Jurkat, Clone E6-1 (cell line): Measurements from ENCODE around the gene PAXIP1.

Experiments
- DNase-seq: peaks from one replicate; pipeline ENCODE4 v3.0.0-alpha.2; 2011; ENCODE audit warnings: low read depth, low spot score
- H3K4me3 ChIP-seq: 2 replicates; pipeline ENCODE4 v1.5.1; 2011; ENCODE audit warnings: mild to moderate bottlenecking, low read length, control low read depth, moderate library complexity

The PAXIP1 gene

DNA sequence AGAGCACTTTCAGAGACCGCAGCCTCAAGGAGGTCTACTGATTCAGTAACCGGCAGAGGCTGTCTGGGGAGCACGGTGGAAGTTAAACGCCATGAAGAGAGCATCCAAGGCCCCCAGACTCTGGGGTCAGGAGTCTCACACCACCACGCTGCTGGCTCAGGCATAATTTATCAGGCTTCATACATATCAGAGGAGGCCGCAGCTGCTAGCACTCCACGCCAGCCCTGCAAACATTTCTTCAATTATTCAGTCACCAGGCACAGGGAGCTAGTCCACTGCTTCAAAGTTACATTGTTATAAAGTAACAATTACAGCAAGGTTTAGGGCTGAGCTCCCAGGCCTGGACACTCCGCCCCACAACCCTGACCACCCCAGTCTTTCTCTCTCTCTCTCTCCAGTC, 97.8 kb downstream of the PAXIP1 start:
- no peak overlapping the region for H3K4me3 ChIP-seq
- no peak for DNase-seq

DNA sequence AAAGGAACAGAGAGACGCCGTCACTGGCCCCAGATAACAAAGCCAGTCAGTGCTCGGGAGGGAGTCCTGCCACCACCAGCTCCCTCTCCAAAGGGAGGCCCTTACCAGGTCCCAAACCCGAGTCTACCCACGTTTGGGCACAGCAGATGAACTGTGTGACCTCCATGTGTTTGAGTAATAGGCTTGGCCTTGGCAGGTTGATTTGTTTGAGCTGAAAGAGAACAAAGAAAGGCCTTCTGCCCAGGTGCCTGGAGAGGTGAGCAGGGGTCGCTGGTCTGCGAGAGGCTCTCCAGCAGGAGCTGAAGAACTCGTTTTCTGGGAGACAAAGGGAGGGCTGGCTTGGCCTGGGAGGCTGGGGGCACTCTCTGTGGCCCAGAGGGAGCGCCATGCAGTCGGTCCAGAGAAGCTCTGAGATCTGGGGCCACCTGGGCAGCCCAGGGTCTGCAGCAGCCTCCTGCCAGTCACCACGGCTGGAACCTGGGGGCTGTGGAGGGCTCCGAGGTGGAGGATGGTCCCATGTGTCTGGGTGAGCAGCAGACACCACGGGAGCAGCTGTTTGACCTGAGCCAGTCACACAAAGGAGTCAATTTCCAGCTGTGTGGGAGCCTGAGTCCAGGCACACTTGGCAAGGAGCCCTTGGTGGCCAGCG, 99.7 kb downstream of the PAXIP1 start:
- DNase-seq, result no peak
- no peak overlapping the region for H3K4me3 ChIP-seq

DNA sequence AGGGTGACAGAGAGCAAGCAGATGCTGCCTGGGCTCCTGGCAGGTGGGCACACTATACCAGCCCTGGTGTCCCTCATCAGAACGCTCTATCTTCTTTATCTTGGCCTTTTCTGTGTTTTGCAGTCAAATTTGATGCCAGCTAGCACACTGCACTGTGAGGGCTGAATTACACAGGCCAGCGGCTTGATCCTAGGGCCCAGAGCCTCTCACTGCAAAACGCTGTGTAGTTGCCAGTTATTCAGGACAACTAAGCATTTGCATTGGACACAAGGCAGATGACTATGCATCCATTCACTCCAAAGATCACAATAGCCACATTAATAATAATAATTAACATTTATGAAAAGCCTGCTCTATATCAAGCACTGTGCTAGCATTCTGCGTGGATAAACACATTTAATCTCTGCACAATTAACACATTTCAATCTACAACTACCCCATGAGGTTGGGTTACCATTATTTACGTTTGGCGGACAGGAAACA, 100.3 kb downstream of the PAXIP1 start:
- H3K4me3 ChIP-seq, result no peak overlapping the region
- no peak for DNase-seq

DNA sequence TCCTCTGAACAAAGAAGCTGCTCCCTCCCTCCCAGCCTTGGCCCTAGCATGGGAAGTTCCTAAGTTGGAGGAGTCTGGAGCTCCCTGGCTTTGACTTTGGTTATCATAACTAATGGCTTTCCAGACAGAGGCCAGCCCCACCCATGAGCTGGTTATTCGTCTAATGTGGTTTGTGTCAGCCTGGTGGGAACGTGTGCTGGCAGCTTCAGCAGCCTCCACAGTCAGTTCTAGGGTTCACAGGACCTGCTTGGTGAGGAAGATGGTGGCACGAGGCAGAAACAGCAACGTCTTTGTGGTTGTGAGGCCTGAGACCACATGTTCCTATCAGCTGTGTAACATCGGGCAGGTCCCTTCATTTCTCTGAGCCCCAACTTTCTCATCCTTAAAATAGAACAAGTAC, 103.1 kb downstream of the PAXIP1 start:
- no peak overlapping the region; the same call in 1 of the 2 replicates for H3K4me3 ChIP-seq
- peak; percentile 85 for DNase-seq

DNA sequence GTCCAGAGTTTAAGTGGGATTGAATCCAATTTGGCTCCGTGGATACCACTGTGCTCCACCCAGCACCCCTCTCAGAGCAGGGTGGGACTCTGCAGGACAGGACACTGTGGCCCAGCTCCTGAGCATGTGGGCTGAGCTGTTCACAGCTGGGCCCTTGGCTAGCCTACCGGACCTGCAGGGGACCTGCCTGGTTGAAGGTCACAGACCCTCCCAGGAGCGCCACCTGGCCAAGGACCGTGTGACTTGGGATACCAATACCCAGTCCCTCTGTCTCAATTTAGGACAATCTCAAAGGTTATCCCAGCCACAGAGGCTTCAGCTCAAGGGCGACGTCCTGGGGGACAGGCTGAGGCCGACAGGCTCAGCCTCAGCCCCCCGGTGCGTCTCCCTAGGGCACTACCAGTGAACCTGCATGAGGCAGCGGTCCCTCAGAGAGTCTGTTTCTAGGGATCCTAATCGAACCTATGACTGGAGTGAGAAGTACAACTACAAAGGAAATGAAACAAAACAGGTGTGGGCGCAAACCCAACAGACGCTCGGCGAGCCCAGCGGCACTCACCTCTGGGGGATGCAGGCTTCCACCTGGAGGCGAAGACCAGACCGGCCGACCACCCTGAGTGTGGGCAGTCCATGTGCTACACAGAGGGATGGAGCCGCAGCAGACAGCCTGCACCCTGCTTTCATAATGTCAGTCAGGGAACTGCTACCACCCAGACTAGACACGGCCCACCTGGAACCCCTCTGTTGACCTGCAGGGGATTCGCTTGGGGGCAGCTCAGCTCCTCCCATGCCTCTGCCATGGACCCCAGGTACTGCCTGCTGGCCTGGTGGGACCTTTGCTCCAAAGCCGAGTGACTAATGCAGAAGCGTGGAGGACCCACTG, 103.7 kb downstream of the PAXIP1 start:
- no peak for DNase-seq
- no peak overlapping the region for H3K4me3 ChIP-seq

DNA sequence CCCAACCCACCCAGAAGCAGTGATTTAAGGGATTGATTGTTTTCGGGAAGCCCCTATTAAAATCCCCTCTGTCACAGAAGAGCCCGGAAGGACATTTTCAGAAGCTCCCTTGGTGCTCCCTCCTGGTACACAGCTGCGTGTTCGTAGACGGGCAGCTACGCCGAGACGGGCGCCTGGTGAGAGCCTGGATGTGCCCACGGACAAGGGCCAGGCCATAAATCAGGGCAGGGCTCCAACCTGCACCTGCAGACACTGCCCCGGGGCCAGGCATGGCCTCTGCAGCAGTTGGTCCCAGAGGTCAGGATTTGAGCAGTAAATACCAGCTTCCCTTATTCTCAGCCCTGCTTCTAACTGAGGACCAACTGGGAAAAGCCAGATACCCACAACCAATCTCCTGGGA, 106.8 kb downstream of the PAXIP1 start:
- no peak overlapping the region for H3K4me3 ChIP-seq
- DNase-seq, result no peak
